GM19351 (cell line): Measurements from ENCODE around the gene GADD45G.

Experiments
- ATAC-seq: cut with Tn5 transposase; IDR thresholded peaks from one replicate; pipeline ENCODE4 v1.9.1; 2021; ENCODE audit warnings: mild to moderate bottlenecking, moderate library complexity; ENCODE audit not compliant: unreplicated experiment

Gene GADD45G, protein sequence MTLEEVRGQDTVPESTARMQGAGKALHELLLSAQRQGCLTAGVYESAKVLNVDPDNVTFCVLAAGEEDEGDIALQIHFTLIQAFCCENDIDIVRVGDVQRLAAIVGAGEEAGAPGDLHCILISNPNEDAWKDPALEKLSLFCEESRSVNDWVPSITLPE

DNA sequence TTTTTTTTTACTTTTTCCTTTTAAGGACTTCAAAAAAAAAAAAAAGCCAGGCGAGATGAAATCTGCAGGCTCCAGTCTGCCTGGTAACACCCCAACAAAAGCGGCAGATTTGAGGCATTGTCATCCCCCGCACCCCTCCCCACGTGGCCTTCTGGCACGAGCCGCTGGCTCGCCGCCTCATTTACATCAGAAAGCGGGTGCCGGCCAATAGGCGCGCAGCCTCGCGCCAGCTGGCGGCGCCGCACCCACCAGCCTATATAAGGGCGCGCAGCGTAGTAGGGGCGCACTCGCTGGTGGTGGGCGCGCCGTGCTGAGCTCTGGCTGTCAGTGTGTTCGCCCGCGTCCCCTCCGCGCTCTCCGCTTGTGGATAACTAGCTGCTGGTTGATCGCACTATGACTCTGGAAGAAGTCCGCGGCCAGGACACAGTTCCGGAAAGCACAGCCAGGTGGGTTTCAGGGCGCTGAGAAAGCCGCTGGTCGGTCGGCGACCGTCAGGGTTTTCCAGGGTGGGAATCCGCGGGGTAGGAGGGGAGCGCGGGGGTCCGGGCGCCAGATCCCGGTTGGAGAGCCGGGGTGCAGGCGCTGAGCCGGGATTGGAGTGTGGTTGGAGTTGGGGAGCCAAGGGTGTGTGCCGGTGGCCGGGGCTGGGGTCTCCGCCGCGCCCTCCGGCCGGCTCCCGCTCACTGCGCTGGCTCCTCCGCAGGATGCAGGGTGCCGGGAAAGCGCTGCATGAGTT is at the start of gene GADD45G:
Gene GADD45G (plus strand): TSS at position 284 of the 736 bp plus-strand sequence. CDS start 110 bp downstream, at position 394.
- peak; percentile 63 for ATAC-seq

DNA sequence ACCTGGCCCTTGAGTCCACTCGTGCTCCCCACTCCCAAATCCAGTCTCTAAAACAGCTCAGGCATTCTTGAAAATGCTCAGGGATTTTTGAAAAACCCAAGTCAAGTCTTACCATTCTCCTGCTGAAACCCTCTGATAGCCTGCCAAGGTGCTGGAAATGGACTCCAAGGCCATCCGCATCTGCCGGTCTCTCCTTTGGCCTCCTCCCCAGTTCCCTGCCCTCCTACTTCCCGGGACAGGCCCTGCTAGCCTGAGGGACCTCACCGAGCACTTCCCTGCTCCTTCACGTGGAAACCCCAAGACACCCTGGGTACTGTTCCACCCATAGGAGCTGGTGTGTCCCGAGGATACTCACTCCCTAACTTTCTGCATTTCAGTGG is 49.8 kb upstream of the GADD45G start:
- ATAC-seq: no peak

DNA sequence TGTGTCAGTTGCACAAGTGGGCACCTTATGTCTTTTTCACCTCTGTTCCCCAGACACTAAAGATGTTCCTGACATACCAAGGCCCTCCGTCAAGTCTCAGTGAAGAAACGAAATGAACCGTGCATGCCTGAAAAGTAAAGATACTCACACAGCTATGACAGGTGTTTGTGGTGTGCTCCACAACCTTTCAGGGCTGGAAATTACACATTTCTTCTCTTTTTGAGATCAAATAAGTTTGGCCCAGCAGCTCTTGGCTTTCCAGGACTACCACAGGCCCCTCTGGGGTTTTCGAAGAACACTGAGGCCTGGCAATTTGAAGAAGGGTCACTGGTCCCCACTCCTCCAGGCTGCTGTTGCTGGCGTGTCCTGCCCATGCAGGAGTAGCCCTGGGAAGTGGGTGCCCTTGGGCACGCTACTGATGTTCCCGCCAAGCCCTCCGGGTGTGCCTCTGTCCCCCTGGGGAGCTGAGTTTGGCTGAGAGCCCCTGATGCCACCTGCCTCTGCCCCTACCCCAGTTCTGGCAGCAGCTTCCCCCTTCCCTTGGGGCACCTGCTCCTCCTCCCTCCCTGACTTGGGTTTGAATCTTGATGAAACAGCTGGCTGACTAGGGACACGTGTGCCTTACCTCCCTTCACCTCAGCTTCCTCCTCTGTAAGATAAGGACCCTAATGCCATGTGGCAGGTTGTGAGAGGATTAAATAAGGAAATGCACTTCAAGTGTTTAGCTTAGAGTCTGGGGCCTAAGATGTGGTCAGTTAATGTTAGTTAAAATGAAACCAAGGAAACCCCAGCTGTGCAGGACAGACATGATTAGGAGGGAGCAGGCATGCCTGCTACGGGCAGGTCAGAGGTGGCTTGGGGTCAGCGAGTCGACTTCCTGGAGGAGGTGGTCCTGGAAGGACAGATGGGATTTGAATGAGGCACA is 49.1 kb upstream of the GADD45G start:
- ATAC-seq: peak; percentile 80

DNA sequence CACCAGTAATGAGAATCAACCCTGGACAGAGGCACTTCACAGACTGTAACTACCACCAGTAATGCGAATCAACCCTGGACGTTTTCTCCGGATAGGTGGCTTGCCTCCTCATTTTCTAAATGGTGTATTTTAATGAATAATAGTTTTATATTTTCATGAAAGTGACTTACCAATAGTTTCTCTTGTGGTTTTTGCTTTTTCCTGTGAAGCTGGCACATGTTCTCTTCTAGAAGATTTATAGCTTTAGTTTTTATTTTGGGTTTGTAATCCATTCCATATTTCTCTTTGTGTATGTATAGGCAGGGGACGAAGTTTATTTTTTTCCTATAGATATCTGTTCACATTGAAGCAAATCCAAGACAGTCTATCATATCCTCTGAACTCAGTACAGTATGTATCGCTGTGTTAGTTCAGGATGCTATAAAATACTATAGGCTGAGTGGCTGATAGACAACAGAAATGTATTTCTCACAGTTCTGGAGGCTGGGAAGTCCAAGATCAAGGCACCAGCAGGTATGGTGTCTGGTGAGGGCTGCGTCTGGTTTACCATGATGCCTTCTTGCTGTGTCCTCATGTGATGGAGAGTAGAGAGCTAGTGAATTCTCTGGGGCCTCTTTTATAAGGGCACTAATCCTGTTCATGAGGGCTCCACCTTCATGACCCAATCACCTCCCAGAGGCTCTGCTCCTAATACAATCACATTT is 46.5 kb upstream of the GADD45G start:
- ATAC-seq: no peak

DNA sequence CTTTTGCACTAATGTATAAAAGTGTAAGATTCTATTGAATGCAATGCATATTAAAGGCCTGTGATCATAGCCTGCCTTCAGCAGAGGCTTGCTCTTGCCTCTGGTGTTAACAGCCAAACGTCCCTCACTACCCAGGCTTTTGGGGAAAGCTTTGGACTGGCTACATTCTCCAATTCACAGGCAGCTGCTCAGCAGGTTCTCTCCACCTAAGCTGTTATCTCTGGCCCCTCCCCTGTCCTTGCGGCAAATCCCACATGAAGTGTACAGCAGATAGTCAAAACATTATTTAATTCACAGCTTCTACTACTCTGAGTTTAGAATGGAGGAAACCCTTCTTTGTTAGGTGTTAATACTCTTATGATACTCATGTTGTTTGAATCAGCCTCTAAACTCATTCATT is 45.9 kb upstream of the GADD45G start:
- no peak for ATAC-seq

DNA sequence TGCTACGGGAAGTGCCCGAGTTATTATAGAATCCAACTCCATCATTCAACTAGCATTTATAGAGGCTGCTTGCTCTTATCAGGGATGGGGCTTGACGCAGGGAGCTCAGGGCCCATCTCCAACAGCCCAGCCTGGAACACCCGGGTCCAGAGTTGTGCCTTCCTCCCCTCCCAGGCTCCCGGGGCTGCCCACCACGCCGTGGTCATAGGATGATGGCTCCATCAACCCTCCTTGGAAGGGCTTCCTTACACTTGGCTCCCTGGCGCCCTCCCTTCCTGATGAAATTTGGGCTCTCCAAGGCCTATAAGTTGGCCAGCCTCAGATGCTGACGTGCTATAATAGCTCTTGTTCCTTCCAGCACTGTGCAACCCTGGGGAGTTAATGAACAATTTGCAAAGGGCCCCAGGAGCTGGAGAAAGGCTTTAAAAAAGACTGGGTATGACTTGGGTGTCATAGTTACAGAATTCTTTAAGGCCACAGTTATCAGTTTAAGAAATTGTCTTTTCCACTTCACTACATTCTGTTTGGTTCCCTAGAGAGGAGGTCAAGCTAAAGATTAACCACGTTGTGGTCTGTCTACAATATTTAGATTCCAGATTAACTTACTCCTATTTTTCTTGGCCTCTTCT is 42.5 kb upstream of the GADD45G start:
- no peak for ATAC-seq

DNA sequence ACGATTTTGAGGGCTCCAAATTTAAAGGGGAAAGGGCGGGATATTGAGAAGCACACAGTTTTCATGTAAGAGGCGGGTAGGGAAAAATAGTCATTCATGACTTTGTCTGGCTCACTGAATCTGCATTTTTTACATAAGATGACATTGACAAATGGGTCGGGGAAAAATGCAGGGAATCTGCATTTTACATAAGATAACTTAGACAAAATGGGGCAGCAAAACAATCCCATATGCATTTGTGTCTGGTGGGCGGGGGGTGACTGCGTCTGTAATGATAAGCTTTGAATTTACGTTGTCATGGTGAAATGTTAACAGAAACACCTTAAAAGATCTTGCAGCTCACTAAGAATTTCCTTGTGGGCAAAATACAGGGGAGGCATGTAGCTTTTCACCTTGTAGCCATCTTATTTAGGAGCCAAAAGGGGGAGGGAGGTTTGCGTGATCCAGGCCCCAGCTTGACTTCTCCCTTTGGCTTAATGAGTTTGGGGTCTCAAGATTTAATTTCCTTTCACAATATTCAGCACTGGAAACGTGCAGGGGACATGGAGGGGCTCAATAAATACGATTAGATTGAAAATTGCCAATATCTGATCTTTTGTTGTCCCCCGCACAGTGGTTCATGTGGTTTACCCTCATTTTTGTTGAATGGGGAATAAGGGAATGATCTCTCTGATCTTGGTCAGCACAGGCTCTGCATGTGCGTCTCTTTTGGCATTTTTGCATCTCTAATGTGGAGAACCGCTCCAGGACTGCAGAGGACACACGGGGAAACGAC is 41.1 kb upstream of the GADD45G start:
- no peak for ATAC-seq

DNA sequence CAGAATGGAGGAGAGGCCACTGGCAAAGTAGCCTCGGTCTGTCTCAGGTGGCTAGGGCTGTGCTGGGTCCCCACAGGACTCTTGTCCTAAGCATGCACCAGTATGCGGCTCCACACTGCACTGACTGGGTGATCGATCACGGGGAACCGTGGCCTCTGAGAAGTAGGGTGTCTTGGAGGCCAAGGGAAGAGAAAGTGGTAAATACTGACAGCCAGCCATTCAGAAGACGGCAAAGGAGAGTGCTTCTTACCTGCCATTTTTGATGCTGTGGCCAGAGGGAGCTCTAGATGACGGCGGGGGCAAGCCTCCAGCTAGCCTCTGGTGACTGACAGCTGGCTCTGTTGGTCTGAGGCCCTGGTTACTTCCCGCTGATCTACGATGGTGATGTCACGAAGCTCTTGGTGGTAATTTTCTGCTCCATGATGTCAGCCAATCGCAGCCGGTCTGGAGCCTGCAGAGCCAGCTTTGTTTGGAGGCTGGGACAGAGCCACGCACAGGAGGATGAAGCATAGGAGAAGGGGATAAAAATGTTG is 40.4 kb upstream of the GADD45G start:
- peak; percentile 97 for ATAC-seq

DNA sequence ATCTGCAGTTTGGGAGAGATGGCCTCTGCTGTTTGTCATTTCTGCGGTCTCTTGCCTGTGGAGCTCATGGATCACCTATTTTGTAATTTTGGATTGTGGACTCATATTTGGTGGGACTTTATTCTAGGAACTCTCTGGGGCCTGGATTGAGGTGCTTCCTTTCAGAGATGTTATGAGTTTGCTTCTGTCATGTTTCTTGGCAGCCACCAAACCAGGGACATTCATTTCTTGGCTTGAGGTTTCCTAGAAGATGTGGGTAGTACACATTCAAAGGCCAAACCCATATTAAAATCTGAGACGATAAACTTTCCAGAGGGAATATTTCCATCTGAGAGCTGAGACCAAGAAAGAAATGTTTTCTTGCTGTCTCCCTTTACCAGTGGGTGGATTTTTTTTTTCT is 37.2 kb upstream of the GADD45G start:
- no peak for ATAC-seq

DNA sequence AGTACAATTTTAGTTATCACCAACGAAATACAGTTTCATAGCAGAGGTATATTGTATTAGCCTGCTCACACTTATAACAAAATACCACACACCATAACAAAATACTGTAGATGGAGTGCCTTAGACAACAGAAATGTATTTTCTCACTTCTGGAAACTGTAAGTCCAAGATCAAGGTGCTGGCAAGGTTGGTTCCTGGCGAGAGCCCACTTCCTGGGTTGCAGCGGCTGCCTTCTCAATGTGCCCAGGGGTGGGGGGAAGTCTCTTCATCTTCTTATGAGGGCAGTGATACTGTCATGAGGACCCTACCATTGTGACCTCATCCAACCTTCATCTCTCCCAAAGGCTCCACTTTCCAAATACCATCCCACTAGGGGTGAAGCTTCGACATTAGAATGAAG is 30.5 kb upstream of the GADD45G start:
- no peak for ATAC-seq

DNA sequence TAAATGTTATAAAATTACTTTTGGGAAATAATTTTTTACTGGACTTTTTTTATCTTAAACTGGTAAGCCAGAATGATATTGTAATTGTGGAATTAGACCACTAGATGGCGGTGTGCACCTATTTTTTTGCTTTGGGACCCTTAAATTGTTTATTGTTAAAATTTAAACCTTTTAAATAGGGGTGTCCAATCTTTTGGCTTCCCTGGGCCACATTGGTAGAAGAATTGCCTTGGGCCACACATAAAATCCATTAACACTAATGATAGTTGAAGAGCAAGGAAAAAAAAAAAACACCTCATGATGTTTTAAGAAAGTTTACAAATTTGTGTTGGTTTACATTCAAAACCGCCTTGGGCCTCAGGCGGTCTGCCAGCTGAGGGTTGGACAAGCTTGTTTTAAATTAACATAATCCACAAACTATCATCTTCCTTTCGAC is 28.4 kb upstream of the GADD45G start:
- no peak for ATAC-seq

DNA sequence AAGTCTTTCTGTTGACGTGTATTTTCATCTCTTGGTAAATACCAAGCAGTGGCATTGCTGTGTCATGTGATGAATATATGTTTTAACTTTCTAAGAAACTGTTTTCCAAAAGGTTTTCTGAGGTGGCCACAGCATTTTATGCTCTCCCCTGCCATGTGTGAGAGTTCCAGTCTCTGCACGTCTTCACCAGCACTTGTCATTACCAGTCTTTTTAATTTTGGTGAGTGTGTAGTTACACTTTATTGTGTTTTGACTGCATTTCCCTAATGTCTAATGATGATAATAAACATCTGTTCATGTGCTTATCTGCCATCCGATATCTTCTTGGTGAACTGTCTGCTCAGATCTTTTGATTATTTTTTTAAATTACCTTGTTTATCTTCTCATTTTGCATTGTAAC is 27.4 kb upstream of the GADD45G start:
- ATAC-seq: no peak

DNA sequence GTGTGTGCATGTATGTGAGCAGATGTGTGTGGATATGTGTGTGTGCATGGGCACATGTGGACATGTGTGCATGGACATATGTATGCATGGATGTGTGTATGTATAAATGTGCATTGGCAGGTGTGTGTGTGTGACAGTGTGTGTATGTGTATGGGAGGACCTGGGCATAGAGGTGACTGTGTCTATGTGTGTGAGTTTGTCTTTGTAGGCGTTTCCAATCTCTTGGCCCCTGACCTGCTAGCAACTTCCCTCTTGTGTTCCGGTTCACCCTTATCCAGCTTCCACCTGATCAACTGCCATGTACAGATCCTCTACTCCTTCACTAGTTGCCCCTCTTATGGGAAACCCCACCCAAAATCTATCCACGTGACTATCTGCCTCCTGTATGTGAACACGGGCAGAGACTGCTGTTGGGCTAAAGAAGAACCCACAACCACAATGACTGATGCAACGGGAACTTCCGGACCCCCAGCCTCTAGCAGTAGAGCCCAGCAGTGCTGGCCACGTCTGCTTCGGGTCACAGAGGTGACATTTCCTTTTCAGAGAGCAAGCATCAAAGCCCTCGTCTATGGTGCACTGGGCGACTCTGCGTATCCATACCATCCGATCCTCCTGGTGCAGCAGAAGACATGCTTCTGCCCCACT is 24.9 kb upstream of the GADD45G start:
- ATAC-seq: no peak

DNA sequence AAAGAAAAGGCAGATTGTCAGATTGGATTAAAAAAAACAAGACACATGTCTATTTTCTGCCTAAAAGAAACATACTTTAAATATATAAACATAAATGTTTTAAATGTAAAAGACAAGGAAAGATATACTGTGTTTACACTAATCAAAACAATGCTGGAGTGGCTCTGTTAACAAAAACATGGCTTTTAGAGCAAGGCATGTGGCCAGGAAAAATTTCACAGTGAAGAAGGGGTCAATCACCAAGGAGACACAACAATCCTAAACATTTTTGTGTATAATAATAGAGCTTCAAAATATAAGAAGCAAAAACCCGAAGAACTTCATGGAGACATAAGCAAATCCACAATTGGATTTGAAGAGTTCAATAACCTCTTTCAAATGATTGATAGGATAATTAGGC is 18.5 kb upstream of the GADD45G start:
- ATAC-seq: no peak

DNA sequence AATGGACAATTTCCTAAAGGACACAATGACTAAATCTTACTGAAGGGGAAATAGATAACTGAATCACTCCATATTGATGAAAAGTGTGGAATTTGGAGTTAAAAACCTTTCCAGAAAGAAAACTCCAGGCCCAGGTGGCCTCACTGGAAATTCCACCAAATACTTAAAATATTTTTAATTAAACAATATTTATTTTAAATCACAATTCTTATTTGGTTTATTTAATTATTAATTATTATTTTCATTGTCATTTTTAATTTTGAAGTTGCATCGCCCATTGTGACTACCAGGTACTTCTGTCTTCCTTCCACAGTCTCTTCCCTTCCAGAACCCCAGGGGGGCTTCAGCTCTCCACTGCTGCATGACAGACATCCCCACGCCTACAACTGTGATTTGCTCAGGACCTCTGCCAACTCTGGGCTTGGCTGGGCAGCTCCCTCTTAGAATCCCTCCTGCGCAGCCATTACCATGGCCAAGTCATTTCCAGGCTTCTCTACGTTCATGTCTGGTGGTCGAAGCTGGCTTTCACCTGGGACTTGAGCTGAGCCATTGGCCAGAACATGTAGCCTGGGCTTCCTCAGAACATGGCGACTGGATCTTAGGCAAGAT is 16.4 kb upstream of the GADD45G start:
- no peak for ATAC-seq

DNA sequence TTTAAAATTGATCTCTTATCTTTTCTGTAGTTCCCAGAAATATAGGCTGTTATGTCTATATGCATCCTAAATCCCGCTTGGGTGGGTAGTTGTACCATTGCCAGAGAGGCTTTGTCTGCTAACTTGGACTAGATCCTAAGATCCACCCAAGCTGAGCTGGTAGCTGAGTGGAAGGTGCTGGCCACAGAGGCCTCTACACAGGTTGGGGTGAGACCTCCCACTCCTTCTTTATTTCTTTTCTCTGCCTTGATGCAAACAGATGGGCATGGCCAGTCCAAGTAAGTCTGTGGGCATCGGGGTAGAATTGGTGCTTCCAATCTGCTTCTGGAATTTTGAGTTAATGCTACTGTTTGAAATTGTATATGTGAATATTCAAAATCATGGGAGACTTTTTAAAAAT is 14.4 kb upstream of the GADD45G start:
- no peak for ATAC-seq

DNA sequence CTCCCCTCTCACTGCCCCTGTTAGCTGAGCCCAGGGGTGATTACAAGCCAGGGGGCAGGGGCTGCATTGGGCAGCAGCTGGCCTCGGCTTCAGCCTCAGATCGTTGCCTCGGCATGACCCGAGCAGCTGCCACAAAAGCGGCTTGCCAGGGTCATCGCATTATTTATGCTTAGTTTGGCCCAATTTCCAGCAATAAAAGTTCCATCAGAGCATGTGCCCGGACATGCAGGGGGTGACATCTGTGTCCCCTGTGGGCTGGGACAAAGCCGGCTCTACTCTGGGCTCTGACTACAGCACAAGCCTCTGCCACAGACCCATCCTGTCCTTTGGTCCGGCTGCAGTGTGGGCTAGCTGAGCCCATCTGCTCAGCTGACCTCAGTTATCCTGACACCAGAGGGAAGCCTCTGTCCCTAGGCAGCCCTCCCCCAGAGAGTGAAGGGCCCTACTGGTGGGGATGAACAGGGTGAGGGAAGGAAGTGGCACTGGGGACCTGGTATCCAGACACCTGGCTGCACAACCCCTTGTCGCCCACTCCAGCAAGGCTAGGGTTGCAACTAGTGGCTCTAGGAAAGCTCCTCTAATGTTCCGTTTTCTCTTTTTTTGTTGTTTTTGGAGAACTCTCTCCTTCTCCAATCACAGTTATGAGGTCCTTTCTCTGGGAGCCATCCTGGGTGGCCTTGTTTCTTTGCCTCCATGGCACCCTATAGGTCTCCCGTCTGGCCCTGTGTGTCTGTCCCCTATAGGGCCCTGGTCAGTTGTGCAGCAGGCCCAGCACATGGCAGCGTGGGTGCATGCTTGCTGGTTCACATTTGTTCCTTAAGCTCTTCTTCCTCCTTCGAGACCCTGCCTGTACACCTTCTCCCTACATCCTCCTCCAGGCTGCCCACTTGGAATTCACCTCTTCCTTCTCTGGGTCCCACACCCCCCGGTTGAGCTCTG is 13.3 kb upstream of the GADD45G start:
- ATAC-seq: no peak
